K562 (cell line): Measurements from ENCODE around the gene SLC25A21. TPM values are rescaled to one million over a fixed set of nuclear protein-coding genes. Genes with fewer than 3 reads are reported as not detected.

Experiments
- ARID3B ChIP-seq: fragments of 250-450 bp; sonication (Bioruptor Pico); IDR thresholded peaks from 2 replicates; pipeline ENCODE4 v1.4.0; 2020; ENCODE audit warnings: borderline replicate concordance
- BCOR ChIP-seq: fragments of 450-650 bp; IDR thresholded peaks from 2 replicates; pipeline ENCODE4 v1.6.1; 2016
- EP300 ChIP-seq: IDR thresholded peaks from 2 replicates; pipeline ENCODE4 v1.6.1; 2012; ENCODE audit warnings: low read length, improper control_type of control experiment
- HDAC6 ChIP-seq: IDR thresholded peaks from 2 replicates; pipeline ENCODE4 v1.6.1; 2012; ENCODE audit warnings: low read depth, mild to moderate bottlenecking, control low read depth, inconsistent platforms, low read length, moderate library complexity
- MCM3 ChIP-seq: fragments of 450-650 bp; IDR thresholded peaks from 2 replicates; pipeline ENCODE4 v1.6.1; 2016
- MYBL2 ChIP-seq, 2 experiments: fragments of 450-650 bp in 1 of 2; sonication (generic) in 1 of 2; formaldehyde crosslinking in 1 of 2; IDR thresholded peaks; 2 replicates each; pipeline versions ENCODE4 v1.6.1 to v1.8.1; 2017 to 2022; ENCODE audit warnings: borderline replicate concordance in 1 of 2, inconsistent platforms in 1 of 2, low read depth in 1 of 2, mild to moderate bottlenecking in 1 of 2, missing genetic modification reagents in 1 of 2, moderate library complexity in 1 of 2
- NCOA4 ChIP-seq: fragments of 450-650 bp; IDR thresholded peaks from 2 replicates; pipeline ENCODE4 v1.6.1; 2018; ENCODE audit warnings: mild to moderate bottlenecking; ENCODE audit not compliant: partially characterized antibody
- NFATC3 ChIP-seq: fragments of 450-650 bp; IDR thresholded peaks from 2 replicates; pipeline ENCODE4 v1.6.1; 2017; ENCODE audit warnings: mild to moderate bottlenecking
- PBX2 ChIP-seq, 2 experiments: IDR thresholded peaks in 1 of 2; conservative IDR thresholded peaks in 1 of 2; 2 replicates each; pipeline ENCODE4 v1.6.1; 2016; ENCODE audit warnings: low read depth in 2 of 2, mild to moderate bottlenecking in 1 of 2, missing compliant biosample characterization in 1 of 2, missing genetic modification characterization in 1 of 2, moderate library complexity in 1 of 2
- RBM34 ChIP-seq: fragments of 200-400 bp; formaldehyde crosslinking; IDR thresholded peaks from 2 replicates; pipeline ENCODE4 v1.6.1; 2018; ENCODE audit warnings: low read length, borderline replicate concordance; ENCODE audit not compliant: insufficient read depth
- RFX1 ChIP-seq: fragments of 450-650 bp; IDR thresholded peaks from 2 replicates; pipeline ENCODE4 v1.6.1; 2016; ENCODE audit warnings: mild to moderate bottlenecking, moderate library complexity
- XRCC3 ChIP-seq: fragments of 450-650 bp; IDR thresholded peaks from 2 replicates; pipeline ENCODE4 v1.6.1; 2017; ENCODE audit warnings: mild to moderate bottlenecking, moderate library complexity
- ZNF133 ChIP-seq: fragments of 250-450 bp; sonication (Bioruptor Pico); IDR thresholded peaks from 2 replicates; pipeline ENCODE4 v1.4.0; 2020; ENCODE audit warnings: mild to moderate bottlenecking
- ZNF354B ChIP-seq: fragments of 250-450 bp; sonication (Bioruptor Pico); IDR thresholded peaks from 2 replicates; pipeline ENCODE4 v1.4.0; 2020
- ZNF512 ChIP-seq: IDR thresholded peaks from 2 replicates; pipeline ENCODE4 v1.6.1; 2016; ENCODE audit warnings: missing genetic modification characterization, missing compliant biosample characterization
- ZNF551 ChIP-seq: fragments of 250-450 bp; sonication (Bioruptor Pico); IDR thresholded peaks from 2 replicates; pipeline ENCODE4 v1.5.0; 2021; ENCODE audit warnings: mild to moderate bottlenecking, moderate library complexity
- ZNF77 ChIP-seq: fragments of 250-450 bp; sonication (Bioruptor Pico); IDR thresholded peaks from 2 replicates; pipeline ENCODE4 v1.5.0; 2020
- polyA plus RNA-seq, 8 experiments: library from polyadenylated mRNA; depleted of rRNA in 4 of 8; stranded (reverse) in 5 of 8; unstranded in 3 of 8; fragments of >200 nt; fragmentation: Nextera tagmentation in 2 of 8; fragmentation: Illumina TruSeq in 1 of 8; extraction: Ambion mirVana in 2 of 8; extraction: Trizol in 1 of 8; gene quantifications; 2 replicates each; pipeline versions ENCODE4 v1.2.1 to v1.2.3, GENCODE V29; 2011 to 2014; ENCODE audit warnings: inconsistent platforms in 1 of 8, missing spikeins in 1 of 8
- total RNA-seq, 7 experiments: library from RNA; depleted of rRNA in 6 of 7; stranded (reverse); fragments of >200 nt in 6 of 7; fragmentation: Illumina TruSeq in 2 of 7; extraction: Trizol in 2 of 7; gene quantifications; 2 replicates each; pipeline versions ENCODE4 v1.2.1 to v1.2.3, GENCODE V29; 2011 to 2021; ENCODE audit warnings: low replicate concordance in 1 of 7
- TF ChIP-seq, protein P1 (sequence below): fragments of 450-650 bp; formaldehyde crosslinking; IDR thresholded peaks from 2 replicates; pipeline ENCODE4 v1.4.0; 2022; ENCODE audit warnings: missing genetic modification characterization
- TF ChIP-seq, protein P2 (sequence below): fragments of 450-650 bp; IDR thresholded peaks from 2 replicates; pipeline ENCODE4 v1.6.1; 2018; ENCODE audit warnings: mild to moderate bottlenecking, low read depth; ENCODE audit not compliant: partially characterized antibody

SLC25A21 gene
- total and polyA plus RNA-seq, 9 of the 15 experiments (the other 6 are each of a cell fraction or from before 2014, with no cell fraction given) = 15.2 to 46.7 (median 28.7) TPM

DNA sequence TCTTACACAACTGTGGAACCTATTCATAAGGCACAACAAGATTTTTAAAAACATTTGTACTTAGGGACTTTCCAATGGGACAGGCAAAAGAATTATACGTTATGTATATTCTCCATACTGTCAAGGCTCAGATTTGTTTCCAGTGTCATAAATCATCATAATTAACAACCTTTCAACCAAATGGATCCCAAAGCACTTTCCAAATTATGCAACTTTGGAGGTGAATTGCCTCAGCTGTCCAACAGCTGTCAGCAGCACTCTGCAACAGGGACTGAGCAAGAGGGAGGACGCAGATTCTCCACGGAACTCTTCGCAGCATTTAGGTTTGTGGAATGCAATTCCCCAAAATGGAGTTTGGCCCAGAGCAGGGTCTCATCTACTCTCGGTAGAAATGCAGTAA lies 324.2 kb downstream of the SLC25A21 start (continued):
- TF ChIP-seq ZNF512 (tag) = no peak
- no peak for TF ChIP-seq MYBL2 (IDR thresholded peaks at IDR 0.05; ENCODE audit: low read depth)
- no peak for TF ChIP-seq MYBL2 (CRISPR knock-in tag; IDR thresholded peaks at IDR 0.05; ENCODE audit: borderline replicate concordance)
- no peak for TF ChIP-seq RBM34
- TF ChIP-seq HDAC6 = no peak
- no peak for TF ChIP-seq ZNF133
- TF ChIP-seq ZNF354B = no peak
- TF ChIP-seq ARID3B (CRISPR knock-in tag) = no peak
- TF ChIP-seq NCOA4 = no peak
- TF ChIP-seq ZNF551 (CRISPR knock-in tag) = no peak
- TF ChIP-seq ZNF77 (CRISPR knock-in tag) = no peak
- TF ChIP-seq BCOR = no peak
- 0 out of 2 replicates have a peak, but pooled peaks have one; percentile 14 for TF ChIP-seq EP300
- TF ChIP-seq, protein P1, sequence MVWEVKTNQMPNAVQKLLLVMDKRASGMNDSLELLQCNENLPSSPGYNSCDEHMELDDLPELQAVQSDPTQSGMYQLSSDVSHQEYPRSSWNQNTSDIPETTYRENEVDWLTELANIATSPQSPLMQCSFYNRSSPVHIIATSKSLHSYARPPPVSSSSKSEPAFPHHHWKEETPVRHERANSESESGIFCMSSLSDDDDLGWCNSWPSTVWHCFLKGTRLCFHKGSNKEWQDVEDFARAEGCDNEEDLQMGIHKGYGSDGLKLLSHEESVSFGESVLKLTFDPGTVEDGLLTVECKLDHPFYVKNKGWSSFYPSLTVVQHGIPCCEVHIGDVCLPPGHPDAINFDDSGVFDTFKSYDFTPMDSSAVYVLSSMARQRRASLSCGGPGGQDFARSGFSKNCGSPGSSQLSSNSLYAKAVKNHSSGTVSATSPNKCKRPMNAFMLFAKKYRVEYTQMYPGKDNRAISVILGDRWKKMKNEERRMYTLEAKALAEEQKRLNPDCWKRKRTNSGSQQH (CRISPR knock-in tag) = no peak
- no peak for TF ChIP-seq NFATC3
- TF ChIP-seq PBX2 (CRISPR knock-in tag; IDR thresholded peaks at IDR 0.05; ENCODE audit: low read depth) = no peak
- peak; percentile 94 for TF ChIP-seq PBX2 (tag; conservative IDR thresholded peaks at IDR 0.05; ENCODE audit: low read depth)
- no peak for TF ChIP-seq MCM3
- TF ChIP-seq RFX1 = no peak
- TF ChIP-seq XRCC3 = no peak
- TF ChIP-seq, protein P2, sequence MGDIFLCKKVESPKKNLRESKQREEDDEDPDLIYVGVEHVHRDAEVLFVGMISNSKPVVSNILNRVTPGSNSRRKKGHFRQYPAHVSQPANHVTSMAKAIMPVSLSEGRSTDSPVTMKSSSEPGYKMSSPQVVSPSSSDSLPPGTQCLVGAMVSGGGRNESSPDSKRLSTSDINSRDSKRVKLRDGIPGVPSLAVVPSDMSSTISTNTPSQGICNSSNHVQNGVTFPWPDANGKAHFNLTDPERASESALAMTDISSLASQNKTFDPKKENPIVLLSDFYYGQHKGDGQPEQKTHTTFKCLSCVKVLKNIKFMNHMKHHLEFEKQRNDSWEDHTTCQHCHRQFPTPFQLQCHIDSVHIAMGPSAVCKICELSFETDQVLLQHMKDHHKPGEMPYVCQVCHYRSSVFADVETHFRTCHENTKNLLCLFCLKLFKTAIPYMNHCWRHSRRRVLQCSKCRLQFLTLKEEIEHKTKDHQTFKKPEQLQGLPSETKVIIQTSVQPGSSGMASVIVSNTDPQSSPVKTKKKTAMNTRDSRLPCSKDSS = no peak
